H9 (cell line): Measurements from ENCODE around the gene FTH1. TPM values are rescaled to one million over a fixed set of nuclear protein-coding genes. Genes with fewer than 3 reads are reported as not detected.

Source experiments
- DNase-seq: peaks from one replicate; pipeline ENCODE4 v3.0.0-alpha.2; 2017
- H2AFZ ChIP-seq: one replicate; pipeline ENCODE4 v1.6.1; 2013; ENCODE audit warnings: mild to moderate bottlenecking, low read length, control low read depth, moderate library complexity
- H2AK5ac ChIP-seq: 2 replicates; pipeline ENCODE4 v1.6.1; 2013; ENCODE audit warnings: low read length, control low read depth, mixed read lengths; ENCODE audit not compliant: insufficient read length
- H2BK120ac ChIP-seq: one replicate; pipeline ENCODE4 v1.6.1; 2013; ENCODE audit warnings: low read depth, mild to moderate bottlenecking, low read length, control low read depth, inconsistent platforms; ENCODE audit not compliant: poor library complexity, severe bottlenecking
- H2BK12ac ChIP-seq: 2 replicates; pipeline ENCODE4 v1.6.1; 2013; ENCODE audit warnings: low read length, control low read depth, mixed read lengths, low read depth; ENCODE audit not compliant: insufficient read length
- H2BK15ac ChIP-seq: 2 replicates; pipeline ENCODE4 v1.6.1; 2013; ENCODE audit warnings: low read depth, low read length, control low read depth
- H2BK20ac ChIP-seq: one replicate; pipeline ENCODE4 v1.6.1; 2013; ENCODE audit warnings: low read depth, mild to moderate bottlenecking, low read length, control low read depth, inconsistent platforms; ENCODE audit not compliant: poor library complexity, severe bottlenecking
- H2BK5ac ChIP-seq: 2 replicates; pipeline ENCODE4 v1.6.1; 2013; ENCODE audit warnings: low read length, control low read depth, mixed read lengths; ENCODE audit not compliant: insufficient read length
- H3K14ac ChIP-seq: 2 replicates; pipeline ENCODE4 v1.6.1; 2013; ENCODE audit warnings: low read length, control low read depth; ENCODE audit not compliant: insufficient read depth
- H3K18ac ChIP-seq: 2 replicates; pipeline ENCODE4 v1.6.1; 2013; ENCODE audit warnings: low read depth, mild to moderate bottlenecking, mixed read lengths, low read length, control low read depth; ENCODE audit not compliant: insufficient read length
- H3K23ac ChIP-seq: 2 replicates; pipeline ENCODE4 v1.6.1; 2013; ENCODE audit warnings: low read length, control low read depth, mixed read lengths, low read depth; ENCODE audit not compliant: insufficient read length
- H3K23me2 ChIP-seq: 2 replicates; pipeline ENCODE4 v1.6.1; 2013; ENCODE audit warnings: low read depth, mild to moderate bottlenecking, mixed read lengths, low read length, control low read depth; ENCODE audit not compliant: insufficient read length, poor library complexity, severe bottlenecking
- H3K27ac ChIP-seq: 2 replicates; pipeline ENCODE4 v1.5.1; 2013; ENCODE audit warnings: low read length, control low read depth, mixed read lengths, low read depth; ENCODE audit not compliant: insufficient read length
- H3K27me3 ChIP-seq: 2 replicates; pipeline ENCODE4 v1.6.1; 2013; ENCODE audit warnings: low read length, control low read depth, inconsistent platforms; ENCODE audit not compliant: insufficient read depth
- H3K4ac ChIP-seq: 2 replicates; pipeline ENCODE4 v1.6.1; 2013; ENCODE audit warnings: low read depth, mild to moderate bottlenecking, control low read depth, inconsistent platforms, low read length, moderate library complexity
- H3K4me1 ChIP-seq: 2 replicates; pipeline ENCODE4 v1.6.1; 2013; ENCODE audit warnings: low read length, control low read depth, inconsistent platforms; ENCODE audit not compliant: insufficient read depth
- H3K4me2 ChIP-seq: 2 replicates; pipeline ENCODE4 v1.6.1; 2013; ENCODE audit warnings: low read length, control low read depth, mixed read lengths; ENCODE audit not compliant: insufficient read length, insufficient read depth
- H3K56ac ChIP-seq: 2 replicates; pipeline ENCODE4 v1.6.1; 2013; ENCODE audit warnings: low read depth, mild to moderate bottlenecking, mixed read lengths, low read length, control low read depth; ENCODE audit not compliant: insufficient read length
- H3K79me1 ChIP-seq: 2 replicates; pipeline ENCODE4 v1.6.1; 2013; ENCODE audit warnings: low read depth, mild to moderate bottlenecking, moderate library complexity, low read length, control low read depth, inconsistent platforms; ENCODE audit not compliant: insufficient read depth, poor library complexity, severe bottlenecking
- H3K79me2 ChIP-seq: 2 replicates; pipeline ENCODE4 v1.6.1; 2013; ENCODE audit warnings: low read length, control low read depth, inconsistent platforms; ENCODE audit not compliant: insufficient read depth
- H3K9ac ChIP-seq: 2 replicates; pipeline ENCODE4 v1.6.1; 2013; ENCODE audit warnings: low read length, control low read depth, mixed read lengths; ENCODE audit not compliant: insufficient read length; ENCODE audit errors: extremely low read depth
- H3K9me3 ChIP-seq: one replicate; pipeline ENCODE4 v1.6.1; 2013; ENCODE audit warnings: low read depth, low read length, inconsistent platforms; ENCODE audit not compliant: control insufficient read depth
- H3T11ph ChIP-seq: one replicate; pipeline ENCODE4 v1.6.1; 2013; ENCODE audit warnings: mild to moderate bottlenecking, low read length, control low read depth, inconsistent platforms
- H4K20me1 ChIP-seq: one replicate; pipeline ENCODE4 v1.6.1; 2013; ENCODE audit not compliant: control insufficient read depth, insufficient read length, insufficient read depth
- H4K5ac ChIP-seq: 2 replicates; pipeline ENCODE4 v1.6.1; 2013; ENCODE audit warnings: low read depth, mild to moderate bottlenecking, mixed read lengths, low read length, control low read depth; ENCODE audit not compliant: insufficient read length
- H4K8ac ChIP-seq: replicated peaks from 2 replicates; pipeline ENCODE4 v1.6.1; 2013; ENCODE audit warnings: low read length, control low read depth, mixed read lengths, low read depth; ENCODE audit not compliant: insufficient read length
- H4K91ac ChIP-seq: 2 replicates; pipeline ENCODE4 v1.6.1; 2013; ENCODE audit warnings: low read depth, mild to moderate bottlenecking, moderate library complexity, mixed read lengths, low read length, control low read depth; ENCODE audit not compliant: insufficient read length
- H3K27ac Mint-ChIP-seq, 3 experiments: 2 replicates in 2 of 3; 3 replicates in 1 of 3; pipeline ENCODE4 v1.8.0; 2020 to 2021; ENCODE audit warnings: mixed read lengths in 3 of 3, mild to moderate bottlenecking in 1 of 3, moderate library complexity in 1 of 3
- H3K27me3 Mint-ChIP-seq: 2 replicates; pipeline ENCODE4 v1.8.0; 2021; ENCODE audit warnings: low read depth, mild to moderate bottlenecking, moderate library complexity, mixed read lengths
- H3K36me3 Mint-ChIP-seq, 3 experiments: 2 replicates in 2 of 3; 3 replicates in 1 of 3; pipeline ENCODE4 v1.8.0; 2020 to 2021; ENCODE audit warnings: low read depth in 3 of 3, mixed read lengths in 3 of 3; ENCODE audit not compliant: insufficient read depth in 1 of 3
- H3K4me1 Mint-ChIP-seq, 2 experiments: 2 replicates each; pipeline ENCODE4 v1.8.0; 2020; ENCODE audit warnings: mixed read lengths in 2 of 2
- H3K4me3 Mint-ChIP-seq, 2 experiments: 2 replicates in 1 of 2; 3 replicates in 1 of 2; pipeline ENCODE4 v1.8.0; 2020 to 2021; ENCODE audit warnings: mild to moderate bottlenecking in 2 of 2, mixed read lengths in 2 of 2, moderate library complexity in 1 of 2
- H3K9me3 Mint-ChIP-seq, 2 experiments: 2 replicates in 1 of 2; 3 replicates in 1 of 2; pipeline ENCODE4 v1.8.0; 2020; ENCODE audit warnings: mild to moderate bottlenecking in 2 of 2, mixed read lengths in 2 of 2, moderate library complexity in 1 of 2
- CTCF ChIP-seq: fragments of 200-600 bp; sonication (generic); conservative IDR thresholded peaks from 3 replicates; pipeline ENCODE4 v1.8.0; 2021; ENCODE audit warnings: antibody characterized with exemption, mild to moderate bottlenecking
- WGBS: extraction: QIAGEN DNeasy Blood & Tissue Kit; methylation state at CpG from one replicate; pipeline ENCODE4 v1.1.7; 2013; ENCODE audit warnings: missing lambda C conversion rate, low lambda C conversion rate, mixed read lengths; ENCODE audit not compliant: insufficient read length; ENCODE audit errors: extremely low coverage; 5-methylcytosine and 5-hydroxymethylcytosine counted together
- total RNA-seq: library from RNA; stranded (reverse); gene quantifications from 2 replicates; pipeline ENCODE4 v1.2.1, GENCODE V29; 2021

The FTH1 gene
- total RNA-seq, 1 experiment from 2014 or later, result 1,505 TPM

GRCh38 chr11:61946894-61947293 lies 20.5 kb downstream of the FTH1 start:
- Histone ChIP-seq H3K27ac (no peak overlapping the region), H2BK20ac (no peak overlapping the region), H2AFZ (no peak overlapping the region), H3K23ac (no peak overlapping the region), H2AK5ac (no peak overlapping the region), H2BK120ac (no peak overlapping the region), H3K79me1 (no peaks in the 10 kb centered on the region), H3K9me3 (no peaks in the 10 kb centered on the region), H4K5ac (no peak overlapping the region), H3K14ac (no peak overlapping the region), H3K4me1 (no peaks in the 10 kb centered on the region; the same call in 1 of the 2 replicates), H3K18ac (no peak overlapping the region), H2BK5ac (no peak overlapping the region), H3K9ac (no peak overlapping the region), H4K91ac (no peak overlapping the region), H3K23me2 (no peaks in the 10 kb centered on the region), H4K8ac (no peak overlapping the region), H3K79me2 (no peaks in the 10 kb centered on the region), H3K4ac (no peak overlapping the region), H2BK12ac (no peak overlapping the region), H3T11ph (no peak overlapping the region), H3K4me2 (no peak overlapping the region), H3K27me3 (no peaks in the 10 kb centered on the region), H2BK15ac (no peak overlapping the region), H3K56ac (no peak overlapping the region), H4K20me1 (no peaks in the 10 kb centered on the region)
- DNase-seq, result no peak
- WGBS, result no CpG with 5 or more reads among the region's 5 CpGs
- TF ChIP-seq CTCF, result no peak
- H3K27me3 Mint-ChIP-seq, result peaks cover 12% of the 10 kb centered on the region
- no peak overlapping the region for H3K4me3 Mint-ChIP-seq
- no peak overlapping the region for H3K27ac Mint-ChIP-seq
- no peaks in the 10 kb centered on the region; a peak in 1 of 5 replicates for H3K9me3 Mint-ChIP-seq
- no peaks in the 10 kb centered on the region for H3K36me3 Mint-ChIP-seq
- H3K4me1 Mint-ChIP-seq, result peaks cover 0 to 16% of the 10 kb centered on the region in 2 experiments; a peak in 3 of 4 replicates
